HG03139 (cell line): ENCODE results near the gene BAX.

Source experiments
- ATAC-seq: cut with Tn5 transposase; IDR thresholded peaks from one replicate; pipeline ENCODE4 v1.9.1; 2021; ENCODE audit not compliant: unreplicated experiment

BAX gene

DNA sequence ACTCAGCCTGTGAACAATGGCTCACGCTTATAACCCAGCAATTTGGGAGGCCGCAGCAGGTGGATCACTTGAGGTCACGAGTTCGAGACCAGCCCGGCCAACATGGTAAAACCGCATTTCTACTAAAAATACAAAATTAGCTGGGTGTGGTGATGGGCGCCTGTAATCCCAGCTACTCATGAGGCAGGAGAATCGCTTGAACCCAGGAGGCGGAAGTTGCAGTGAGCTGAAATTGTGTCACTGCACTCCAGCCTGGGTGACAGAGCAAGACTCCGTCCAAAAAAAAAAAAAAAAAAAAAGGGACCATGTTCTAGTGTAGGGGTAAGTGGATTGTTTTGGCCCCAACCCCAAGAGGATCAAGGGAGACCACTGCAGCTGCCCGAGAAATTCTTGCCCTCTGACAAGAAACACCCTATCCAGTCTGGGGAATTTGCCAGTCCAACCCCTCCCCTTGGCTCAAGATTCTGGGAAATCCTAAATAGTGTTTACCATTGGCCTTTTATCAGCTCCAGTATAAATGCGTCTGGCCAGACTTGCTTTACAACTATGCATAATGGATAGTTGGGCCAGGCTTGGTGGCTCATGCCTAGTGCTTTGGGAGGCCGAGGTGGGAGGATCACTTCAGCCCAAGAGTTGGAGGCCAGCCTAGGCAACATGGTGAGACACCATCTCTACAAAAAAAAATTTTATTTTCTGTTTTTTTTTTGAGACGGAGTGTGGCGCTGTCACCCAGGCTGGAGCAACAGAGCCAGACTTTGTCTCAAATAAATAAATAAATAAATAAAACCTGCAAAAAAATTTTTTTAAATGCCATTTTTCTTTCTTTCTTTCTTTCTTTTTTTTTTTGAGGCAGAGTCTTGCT, 26.3 kb upstream of the BAX start:
- no peak for ATAC-seq

GRCh38 chr19:48933382-48933932, 21.2 kb upstream of the BAX start, which contains the start of gene DHDH:
DHDH (plus strand) TSS chr19:48933699; CDS start chr19:48933722, 23 bp downstream.
- no peak for ATAC-seq

DNA sequence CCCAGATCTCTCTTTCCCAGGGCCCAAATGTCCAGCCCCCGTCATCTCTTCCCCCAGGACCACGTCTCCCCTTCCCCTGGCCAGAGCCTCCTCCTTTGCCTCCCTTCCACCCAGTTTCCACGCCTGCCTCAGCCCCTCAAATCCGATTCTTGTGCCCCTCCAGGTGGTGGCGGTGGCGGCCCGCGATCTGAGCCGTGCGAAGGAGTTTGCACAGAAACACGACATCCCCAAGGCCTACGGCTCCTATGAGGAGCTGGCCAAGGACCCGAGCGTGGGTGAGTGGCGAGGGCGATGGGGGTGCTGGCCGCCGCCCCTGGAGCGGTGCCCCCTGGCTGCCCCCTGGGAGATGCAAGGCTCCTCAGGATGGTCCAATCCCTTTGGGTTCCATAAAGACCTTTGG, 19.8 kb upstream of the BAX start:
- ATAC-seq, result no peak

DNA sequence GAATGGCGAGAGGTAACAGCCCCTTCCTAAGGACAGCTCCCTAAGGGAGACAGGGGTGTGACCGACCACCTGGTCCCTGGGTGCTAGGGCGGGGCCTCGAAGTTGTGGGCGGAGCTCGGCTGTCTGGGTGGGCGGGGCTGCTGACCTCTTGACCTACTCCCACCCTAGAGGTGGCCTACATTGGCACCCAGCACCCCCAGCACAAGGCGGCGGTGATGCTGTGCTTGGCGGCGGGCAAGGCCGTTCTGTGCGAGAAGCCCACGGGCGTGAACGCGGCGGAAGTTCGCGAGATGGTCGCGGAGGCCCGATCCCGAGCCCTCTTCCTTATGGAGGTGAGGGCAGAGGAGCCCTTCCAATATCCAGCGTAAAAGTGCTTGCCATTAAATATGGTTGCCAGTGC, 18.8 kb upstream of the BAX start:
- no peak for ATAC-seq

DNA sequence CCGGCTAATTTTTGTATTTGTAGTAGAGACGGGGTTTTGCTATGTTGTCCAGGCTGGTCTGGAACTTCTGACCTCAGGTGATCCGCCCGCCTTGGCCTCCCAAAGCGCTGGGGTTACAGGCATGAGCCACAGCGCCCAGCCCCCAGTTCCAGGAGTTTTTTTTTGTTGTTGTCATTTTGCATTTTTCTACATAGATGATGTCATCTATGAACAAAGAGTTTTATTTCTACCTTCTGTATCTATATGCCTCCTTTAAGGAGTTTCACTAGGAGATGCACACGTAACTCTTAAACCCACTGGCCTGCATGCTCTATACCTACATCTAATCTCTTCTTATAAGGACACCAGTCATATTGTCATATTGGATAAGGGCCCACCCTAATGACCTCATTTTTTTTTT, 16.4 kb upstream of the BAX start:
- no peak for ATAC-seq

GRCh38 chr19:48940902-48941301, 13.8 kb upstream of the BAX start:
- ATAC-seq, result no peak

- ATAC-seq, result no peak
These were observed 11.6 kb upstream of the BAX start for GRCh38 chr19:48943081-48943480.

DNA sequence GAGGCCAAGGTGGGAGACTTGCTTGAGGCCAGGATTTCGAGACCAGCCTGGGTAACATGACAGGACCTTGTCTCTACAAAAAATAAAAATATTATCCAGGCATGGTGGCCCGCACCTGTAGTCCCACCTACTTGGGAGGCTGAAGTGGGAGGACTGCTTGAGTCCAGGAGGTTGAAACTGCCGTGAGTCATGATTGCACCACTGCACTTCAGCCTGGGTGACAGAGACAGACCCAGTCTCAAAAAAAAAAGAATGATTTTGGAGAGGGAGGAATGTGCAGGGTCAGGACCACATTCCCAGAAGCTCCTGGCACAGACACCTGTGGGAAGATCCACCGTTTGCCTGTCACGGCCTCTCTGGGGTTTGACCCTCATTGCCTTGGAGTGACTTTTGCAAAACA, 9.3 kb upstream of the BAX start:
- ATAC-seq, result no peak

DNA sequence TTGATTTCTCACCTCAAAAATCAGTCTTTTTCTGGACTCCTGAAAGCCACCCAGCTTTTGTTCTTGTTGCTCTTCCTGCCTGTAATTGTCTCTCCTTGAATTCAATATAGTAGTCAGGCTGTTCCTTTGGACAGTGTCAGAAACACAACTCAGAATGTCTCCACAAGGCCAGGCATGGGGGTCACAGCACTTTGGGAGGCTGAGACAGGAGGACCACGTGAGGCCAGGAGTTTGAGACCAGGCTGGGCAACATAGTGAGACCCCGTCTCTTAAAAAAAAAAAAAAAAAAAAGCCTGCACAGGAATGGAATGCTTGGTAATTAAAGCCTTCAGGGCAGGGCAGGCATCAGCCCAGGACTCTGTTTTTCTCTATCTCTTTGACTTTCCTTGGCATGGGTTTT, 8.9 kb upstream of the BAX start:
- no peak for ATAC-seq

DNA sequence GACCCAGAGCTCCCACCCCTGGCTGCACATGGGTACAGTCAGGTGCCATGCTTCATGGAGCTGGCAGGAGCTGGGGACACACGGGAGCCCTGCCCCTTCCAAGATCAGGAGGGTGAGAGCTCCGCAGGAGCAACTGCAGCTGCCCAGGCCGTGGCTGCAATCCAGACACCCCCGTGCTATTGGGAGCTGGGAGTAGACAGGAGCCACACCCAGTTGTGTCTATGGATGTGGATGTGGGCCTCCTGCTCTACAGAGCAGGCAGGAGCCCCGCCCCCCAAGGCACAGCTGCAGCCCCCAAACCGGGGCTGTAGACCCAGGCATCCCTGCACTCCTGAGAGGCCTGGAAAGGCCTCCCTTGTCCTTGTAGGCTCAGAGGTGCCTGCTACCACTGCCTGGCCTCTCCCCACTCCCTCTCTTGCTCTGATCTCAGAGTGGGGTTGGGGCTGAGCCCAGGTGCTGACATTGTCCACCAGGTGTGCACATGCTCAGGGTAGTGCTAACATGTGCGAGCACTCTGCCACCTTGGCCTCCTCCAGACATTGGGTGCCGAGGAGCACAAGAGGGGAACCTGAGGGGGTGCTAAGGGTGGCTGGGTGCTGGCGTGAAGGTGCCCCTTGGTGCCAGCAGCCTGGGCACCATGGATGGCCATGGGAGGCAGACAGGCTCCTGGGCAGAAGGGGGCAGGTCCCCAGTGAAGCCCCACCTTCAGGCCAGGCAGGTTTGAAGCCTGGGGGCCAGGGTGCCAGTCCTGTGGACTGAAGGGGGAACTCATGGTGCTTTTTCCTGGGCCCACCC, 8.0 kb upstream of the BAX start:
- ATAC-seq, result no peak

DNA sequence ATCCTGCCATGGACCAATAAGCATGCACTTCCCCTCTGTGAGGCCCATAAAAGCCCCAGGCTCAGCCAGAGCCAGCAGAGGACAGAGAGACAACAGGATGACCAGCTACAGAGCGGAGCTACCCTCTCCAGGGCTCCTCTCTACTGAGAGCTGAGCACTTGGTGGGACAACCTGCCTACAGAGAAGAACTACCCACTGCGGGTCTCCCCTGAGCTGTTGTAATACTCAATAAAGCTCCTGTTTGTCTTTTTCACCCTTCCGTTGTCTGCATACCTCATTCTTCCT, 7.5 kb upstream of the BAX start:
- ATAC-seq, result no peak

DNA sequence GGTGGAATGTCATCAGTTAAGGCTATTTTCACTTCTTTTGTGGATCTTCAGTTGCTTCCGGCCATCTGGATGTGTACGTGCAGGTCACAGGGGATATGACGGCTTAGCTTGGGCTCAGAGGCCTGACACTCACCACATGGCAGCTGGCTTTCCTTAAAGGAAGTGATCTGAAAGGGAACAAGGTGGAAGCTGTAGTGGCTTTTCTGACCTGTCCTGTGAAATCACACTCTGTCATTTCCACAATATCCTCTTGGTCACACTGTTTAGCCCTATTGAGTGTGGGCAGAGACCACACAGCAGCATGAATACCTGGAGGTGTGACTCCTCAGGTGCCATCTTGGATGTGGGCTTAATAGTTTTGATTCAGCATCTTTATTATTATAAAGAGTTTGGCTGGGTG, 4.5 kb upstream of the BAX start:
- ATAC-seq, result no peak

DNA sequence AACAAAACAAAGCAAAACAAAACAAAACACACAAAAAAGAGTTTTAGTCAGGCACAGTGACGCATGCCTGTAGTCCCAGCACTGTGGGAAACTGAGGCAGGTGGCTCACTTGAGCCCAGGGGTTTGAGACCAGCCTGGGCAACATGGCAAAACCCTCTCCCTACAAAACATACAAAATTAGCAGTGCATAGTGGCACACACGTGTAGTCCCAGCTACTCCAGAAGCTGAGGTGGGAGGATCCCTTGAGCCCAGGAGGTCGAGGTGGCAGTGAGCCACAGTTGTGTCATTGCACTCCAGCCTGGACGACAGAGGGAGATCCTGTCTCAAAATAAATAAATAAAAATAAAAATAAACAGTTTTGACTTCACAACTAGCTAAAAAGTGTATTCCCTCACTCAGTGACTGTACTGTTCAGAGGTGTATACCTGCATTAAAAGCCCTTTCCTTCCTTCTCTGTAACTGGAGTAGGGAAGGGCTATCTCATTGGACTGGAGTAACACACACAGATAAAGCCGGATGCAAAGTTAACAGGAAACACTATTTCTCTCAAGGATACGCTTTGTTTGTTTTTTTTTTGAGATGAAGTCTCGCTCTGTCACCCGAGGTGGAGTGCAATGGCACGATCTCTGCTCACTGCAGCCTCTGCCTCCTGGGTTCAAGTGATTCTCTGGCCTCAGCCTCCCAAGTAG, 3.7 kb upstream of the BAX start:
- ATAC-seq, result no peak

GRCh38 chr19:48953141-48953540, 1.5 kb upstream of the BAX start:
- no peak for ATAC-seq

DNA sequence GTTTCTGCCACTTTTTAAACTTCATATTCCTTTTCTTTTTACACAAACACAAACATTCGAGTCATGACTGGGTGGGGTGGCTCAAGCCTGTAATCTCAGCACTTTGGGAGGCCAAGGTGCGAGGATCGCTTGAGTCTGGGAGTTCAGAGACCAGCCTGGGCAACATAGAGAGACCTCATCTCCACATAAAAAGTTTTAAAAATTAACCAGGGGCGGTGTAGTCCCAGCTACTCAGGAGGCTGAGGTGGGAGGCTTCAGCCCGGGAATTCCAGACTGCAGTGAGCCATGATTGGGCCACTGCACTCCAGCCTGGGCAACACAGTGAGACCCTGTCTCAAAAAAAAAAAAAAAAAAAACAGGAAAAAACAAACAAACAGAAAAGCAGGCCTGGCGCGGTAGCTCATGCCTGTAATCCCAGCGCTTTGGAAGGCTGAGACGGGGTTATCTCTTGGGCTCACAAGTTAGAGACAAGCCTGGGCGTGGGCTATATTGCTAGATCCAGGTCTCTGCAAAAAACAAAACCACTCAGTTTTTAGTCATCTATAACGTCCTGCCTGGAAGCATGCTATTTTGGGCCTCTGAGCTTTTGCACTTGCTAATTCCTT, 583 bp upstream of the BAX start:
- no peak for ATAC-seq

- ATAC-seq, result no peak
These were observed 758 bp downstream of the BAX start for GRCh38 chr19:48955308-48955958.

- no peak for ATAC-seq
These were observed 3.3 kb downstream of the BAX start for GRCh38 chr19:48958006-48958405.

DNA sequence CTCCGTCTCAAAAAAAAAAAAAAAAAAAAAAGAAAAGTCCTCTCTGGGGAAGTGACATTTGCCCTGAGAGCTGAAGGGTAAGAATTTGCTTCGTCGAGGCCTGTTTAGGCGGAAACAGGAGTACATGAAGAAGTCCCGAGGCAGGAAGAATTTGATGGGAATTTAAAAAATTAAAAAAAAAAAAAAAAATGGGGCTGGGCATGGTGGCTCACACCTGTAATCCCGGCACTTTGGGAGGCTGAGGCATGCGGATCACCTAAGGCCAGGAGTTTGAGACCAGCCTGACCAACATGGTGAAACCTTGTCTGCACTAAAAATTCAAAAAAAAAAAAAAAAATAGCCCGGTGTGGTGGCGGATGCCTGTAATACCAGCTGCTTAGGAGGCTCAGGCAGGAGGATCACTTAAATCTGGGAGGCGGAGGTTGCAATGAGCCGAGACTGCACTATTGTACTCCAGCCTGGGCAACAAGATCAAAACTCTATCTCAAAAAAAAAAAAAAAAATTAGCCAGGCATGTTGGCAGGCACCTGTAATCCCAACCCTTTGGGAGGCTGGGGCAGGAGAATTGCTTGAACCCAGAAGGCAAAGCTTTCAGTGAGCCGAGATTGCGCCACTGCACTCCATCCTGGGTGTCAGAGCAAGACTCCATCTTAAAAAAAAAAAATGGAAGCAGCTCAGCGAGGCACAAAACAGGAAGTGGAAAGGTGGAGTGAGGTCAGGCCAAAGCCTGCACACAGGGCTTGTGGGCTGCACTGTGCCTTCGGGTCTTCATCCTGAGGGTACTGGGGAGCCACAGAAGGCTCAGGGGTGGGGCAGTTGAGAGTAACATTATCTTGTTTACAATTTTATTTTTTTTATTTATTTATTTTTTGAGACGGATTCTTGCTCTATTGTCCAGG, 4.9 kb downstream of the BAX start:
- no peak for ATAC-seq

GRCh38 chr19:48961051-48961649, 6.5 kb downstream of the BAX start:
- ATAC-seq, result no peak
